Measurements from ENCODE around the gene FLYWCH1. TPM values are rescaled to one million over a fixed set of nuclear protein-coding genes. Genes with fewer than 3 reads are reported as not detected.

Gene FLYWCH1
- total RNA-seq, 2 experiments from 2014 or later, result 26.1 to 61.9 TPM

GRCh38 chr16:2914233-2914632 is 2.5 kb downstream of the FLYWCH1 start:
- no peak overlapping the region for H3K4me2 ChIP-seq (ENCODE audit: low read length)
- intact Hi-C loops (cut with micrococcal nuclease; ENCODE audit: unreplicated experiment), result loop anchor here (5.0 kb wide), 1 partner anchor 68 kb away; the partner anchor contains the start of gene PKMYT1

DNA sequence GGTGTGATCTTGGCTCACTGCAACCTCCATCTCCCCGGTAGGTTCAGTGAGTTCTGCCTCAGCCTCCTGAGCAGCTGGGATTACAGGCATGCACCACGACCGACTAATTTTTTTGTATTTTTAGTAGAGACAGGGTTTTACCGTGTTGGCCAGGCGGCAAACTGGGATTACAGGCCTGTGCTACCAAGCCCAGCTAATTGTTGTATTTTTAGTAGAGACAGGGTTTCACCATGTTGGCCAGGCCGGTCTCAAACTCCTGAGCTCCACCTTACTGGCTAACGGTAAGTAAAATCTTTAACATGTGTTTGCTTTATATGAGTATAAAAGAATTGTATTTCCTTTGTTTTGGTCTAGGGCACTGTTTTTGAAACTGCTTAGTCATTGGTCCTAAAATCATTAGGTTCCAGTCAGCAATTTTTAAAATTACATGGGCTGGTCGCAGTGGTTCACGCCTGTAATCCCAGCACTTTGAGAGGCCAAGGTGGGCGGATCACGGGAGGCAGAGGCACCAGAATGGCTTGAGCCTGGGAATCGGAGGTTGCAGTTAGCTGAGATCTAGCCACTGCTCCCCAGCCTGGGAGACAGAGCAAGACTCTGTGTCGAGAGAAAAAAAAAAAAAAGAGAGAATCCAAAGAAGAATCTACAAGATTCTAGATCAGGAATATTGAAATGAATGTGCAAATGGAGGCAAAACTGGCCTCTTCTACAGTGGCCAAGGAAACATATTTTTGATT is 3.6 kb downstream of the FLYWCH1 start:
- Histone ChIP-seq H2AFZ (ENCODE audit: low read length) (no peak overlapping the region), H3K79me2 (ENCODE audit: insufficient read depth, low read depth, low read length) (no peaks in the 10 kb centered on the region; the same call in 1 of the 2 replicates), H3K9me2 (ENCODE audit: insufficient read depth, low read length) (no peaks in the 10 kb centered on the region), H3K9me3 (ENCODE audit: low read length) (no peaks in the 10 kb centered on the region), H4K20me1 (ENCODE audit: insufficient read depth, low read length) (no peaks in the 10 kb centered on the region), H3K36me3 (ENCODE audit: insufficient read depth, low read length) (peaks cover 16% of the 10 kb centered on the region), H3K4me3 (ENCODE audit: low read depth, low read length, poor library complexity, severe bottlenecking) (no peak overlapping the region), H3K4me2 (ENCODE audit: low read length) (no peak overlapping the region), H3K4me1 (ENCODE audit: insufficient read depth, low read length, poor library complexity, severe bottlenecking) (peaks cover 12% of the 10 kb centered on the region), H3K27ac (ENCODE audit: low read depth, low read length, poor library complexity, severe bottlenecking) (no peak overlapping the region)
- ChIA-PET CTCF (ENCODE audit: unreplicated experiment) (no interaction called here), POLR2A (no interaction called here)
- no TSS peak for BruUV-seq (replicated peaks)
- intact Hi-C loops (cut with micrococcal nuclease; ENCODE audit: unreplicated experiment), result no loop called here
- DNase-seq (ENCODE audit: low spot score), result no peak
- TF ChIP-seq CTCF (conservative IDR thresholded peaks at IDR 0.05; ENCODE audit: low read length), result no peak
- no peak for TF ChIP-seq EZH2phosphoT487 (IDR thresholded peaks at IDR 0.05; ENCODE audit: borderline replicate concordance, low read depth, low read length)

More at GRCh38 chr16:2914233-2914632, 2.5 kb downstream of the FLYWCH1 start:
- POLR2A ChIA-PET, result no interaction called here
- Histone ChIP-seq H3K36me3 (ENCODE audit: insufficient read depth, low read length) (peaks cover 16% of the 10 kb centered on the region), H3K79me2 (ENCODE audit: insufficient read depth, low read depth, low read length) (no peaks in the 10 kb centered on the region; the same call in 1 of the 2 replicates), H2AFZ (ENCODE audit: low read length) (no peak overlapping the region), H3K4me1 (ENCODE audit: insufficient read depth, low read length, poor library complexity, severe bottlenecking) (peaks cover 12% of the 10 kb centered on the region), H3K9me2 (ENCODE audit: insufficient read depth, low read length) (no peaks in the 10 kb centered on the region), H4K20me1 (ENCODE audit: insufficient read depth, low read length) (no peaks in the 10 kb centered on the region), H3K27ac (ENCODE audit: low read depth, low read length, poor library complexity, severe bottlenecking) (no peak overlapping the region), H3K9me3 (ENCODE audit: low read length) (no peaks in the 10 kb centered on the region), H3K4me3 (ENCODE audit: low read depth, low read length, poor library complexity, severe bottlenecking) (no peak overlapping the region)
- DNase-seq (ENCODE audit: low spot score), result no peak
- no TSS peak for BruUV-seq (replicated peaks)
- CTCF ChIA-PET (ENCODE audit: unreplicated experiment), result interaction anchor here (0.6 to 1.0 kb wide), 2 partner anchors 13 to 103 kb away, joined by 3 to 4 read pairs; no protein-coding TSS in a partner anchor
- no peak for TF ChIP-seq CTCF (conservative IDR thresholded peaks at IDR 0.05; ENCODE audit: low read length)
- TF ChIP-seq EZH2phosphoT487 (IDR thresholded peaks at IDR 0.05; ENCODE audit: borderline replicate concordance, low read depth, low read length), result no peak

Data from OCI-LY7 (cell line).